Mesendoderm (in vitro differentiated cells): ENCODE data around the gene HTN3.

Experiments
- DNase-seq: peaks from one replicate; pipeline ENCODE4 v3.0.0; 2013
- H2AK5ac ChIP-seq: 2 replicates; pipeline ENCODE4 v1.6.1; 2013; ENCODE audit warnings: low read length, inconsistent platforms
- H2BK120ac ChIP-seq: 2 replicates; pipeline ENCODE4 v1.6.1; 2013; ENCODE audit warnings: low read depth, mild to moderate bottlenecking, low read length, moderate library complexity, mixed read lengths
- H2BK15ac ChIP-seq: replicated peaks from 2 replicates; pipeline ENCODE4 v1.6.1; 2013; ENCODE audit warnings: low read depth, mild to moderate bottlenecking, moderate library complexity
- H2BK5ac ChIP-seq: 2 replicates; pipeline ENCODE4 v1.6.1; 2013; ENCODE audit warnings: low read length, inconsistent platforms
- H3K18ac ChIP-seq: 2 replicates; pipeline ENCODE4 v1.6.1; 2013; ENCODE audit warnings: mild to moderate bottlenecking, low read length, mixed read lengths
- H3K23ac ChIP-seq: one replicate; pipeline ENCODE4 v1.6.1; 2013; ENCODE audit warnings: low read length
- H3K27ac ChIP-seq: 2 replicates; pipeline ENCODE4 v1.5.1; 2013; ENCODE audit warnings: low read depth, mild to moderate bottlenecking, inconsistent platforms, low read length, moderate library complexity
- H3K27me3 ChIP-seq: 2 replicates; pipeline ENCODE4 v1.6.1; 2013; ENCODE audit warnings: low read length, control low read depth, mild to moderate bottlenecking, inconsistent platforms; ENCODE audit not compliant: insufficient read depth, poor library complexity
- H3K36me3 ChIP-seq: 2 replicates; pipeline ENCODE4 v1.6.1; 2013; ENCODE audit warnings: low read length, inconsistent platforms; ENCODE audit not compliant: control insufficient read depth, insufficient read depth
- H3K4ac ChIP-seq: one replicate; pipeline ENCODE4 v1.6.1; 2013; ENCODE audit warnings: low read depth, mild to moderate bottlenecking, low read length, moderate library complexity
- H3K4me1 ChIP-seq: 2 replicates; pipeline ENCODE4 v1.6.1; 2013; ENCODE audit warnings: low read depth, low read length, inconsistent platforms; ENCODE audit not compliant: control insufficient read depth
- H3K4me2 ChIP-seq: 2 replicates; pipeline ENCODE4 v1.6.1; 2013; ENCODE audit warnings: low read length
- H3K4me3 ChIP-seq: 2 replicates; pipeline ENCODE4 v1.5.1; 2013; ENCODE audit warnings: mild to moderate bottlenecking, low read length
- H3K56ac ChIP-seq: one replicate; pipeline ENCODE4 v1.6.1; 2013; ENCODE audit warnings: low read length
- H3K79me1 ChIP-seq: 2 replicates; pipeline ENCODE4 v1.6.1; 2013; ENCODE audit warnings: low read length, inconsistent platforms
- H3K79me2 ChIP-seq: 2 replicates; pipeline ENCODE4 v1.6.1; 2013; ENCODE audit warnings: mild to moderate bottlenecking, low read length; ENCODE audit not compliant: control insufficient read depth, insufficient read depth
- H3K9ac ChIP-seq: 2 replicates; pipeline ENCODE4 v1.6.1; 2013; ENCODE audit warnings: low read length, inconsistent platforms
- H4K5ac ChIP-seq: one replicate; pipeline ENCODE4 v1.6.1; 2013; ENCODE audit warnings: low read length
- H4K8ac ChIP-seq: one replicate; pipeline ENCODE4 v1.6.1; 2013; ENCODE audit warnings: low read depth, mild to moderate bottlenecking, control low read depth, low read length, moderate library complexity
- WGBS: extraction: QIAGEN DNeasy Blood & Tissue Kit; methylation state at CpG from one replicate; pipeline ENCODE4 v1.1.7; 2013; ENCODE audit warnings: low lambda C conversion rate, missing lambda C conversion rate; ENCODE audit not compliant: insufficient coverage; ENCODE audit errors: extremely low coverage; 5-methylcytosine and 5-hydroxymethylcytosine counted together

Gene HTN3

GRCh38 chr4:70057651-70058050 lies 29.4 kb downstream of the HTN3 start:
- no peaks in the 10 kb centered on the region for H3K4me1 ChIP-seq
- H3K4ac ChIP-seq: no peak overlapping the region
- H3K79me1 ChIP-seq: no peaks in the 10 kb centered on the region
- H3K4me2 ChIP-seq: no peak overlapping the region
- no peak overlapping the region for H2BK15ac ChIP-seq
- no peak for DNase-seq
- no peak overlapping the region for H4K5ac ChIP-seq
- H3K56ac ChIP-seq: no peak overlapping the region
- WGBS: no CpG with 5 or more reads among the region's 1 CpG
- no peak overlapping the region for H3K27ac ChIP-seq
- H3K4me3 ChIP-seq: no peak overlapping the region
- no peak overlapping the region for H2BK120ac ChIP-seq
- H3K9ac ChIP-seq: no peak overlapping the region
- H3K27me3 ChIP-seq: no peaks in the 10 kb centered on the region
- no peak overlapping the region for H2AK5ac ChIP-seq
- no peaks in the 10 kb centered on the region for H3K36me3 ChIP-seq
- no peak overlapping the region for H3K23ac ChIP-seq
- no peak overlapping the region for H2BK5ac ChIP-seq
- no peak overlapping the region for H4K8ac ChIP-seq
- no peak overlapping the region for H3K18ac ChIP-seq
- no peaks in the 10 kb centered on the region for H3K79me2 ChIP-seq

- no peaks in the 10 kb centered on the region for H3K27me3 ChIP-seq
- H4K5ac ChIP-seq: no peak overlapping the region
- H3K23ac ChIP-seq: no peak overlapping the region
- no peak overlapping the region for H3K56ac ChIP-seq
- H3K4me3 ChIP-seq: no peak overlapping the region
- no peak overlapping the region for H2BK5ac ChIP-seq
- no peak overlapping the region for H3K9ac ChIP-seq
- no peaks in the 10 kb centered on the region for H3K79me1 ChIP-seq
- H3K4ac ChIP-seq: no peak overlapping the region
- H3K4me2 ChIP-seq: no peak overlapping the region
- no peak overlapping the region for H2AK5ac ChIP-seq
- no peak overlapping the region for H3K27ac ChIP-seq
- no peaks in the 10 kb centered on the region for H3K36me3 ChIP-seq
- no peaks in the 10 kb centered on the region for H3K79me2 ChIP-seq
- H3K18ac ChIP-seq: no peak overlapping the region
- no peak overlapping the region for H4K8ac ChIP-seq
- H2BK120ac ChIP-seq: no peak overlapping the region
- H3K4me1 ChIP-seq: no peaks in the 10 kb centered on the region
- H2BK15ac ChIP-seq: no peak overlapping the region
- DNase-seq: no peak
Observed at GRCh38 chr4:70059149-70059548, 30.9 kb downstream of the HTN3 start.

GRCh38 chr4:70062000-70062399 lies 33.7 kb downstream of the HTN3 start:
- Histone ChIP-seq H3K9ac (no peak overlapping the region), H3K27ac (no peak overlapping the region), H3K79me2 (no peaks in the 10 kb centered on the region), H4K5ac (no peak overlapping the region), H4K8ac (no peak overlapping the region), H3K18ac (no peak overlapping the region), H3K36me3 (no peaks in the 10 kb centered on the region), H3K23ac (no peak overlapping the region), H3K79me1 (no peaks in the 10 kb centered on the region), H2AK5ac (no peak overlapping the region), H3K56ac (no peak overlapping the region), H3K4me1 (no peaks in the 10 kb centered on the region), H3K4ac (no peak overlapping the region), H2BK5ac (no peak overlapping the region), H3K4me3 (no peak overlapping the region), H2BK120ac (no peak overlapping the region), H3K27me3 (no peaks in the 10 kb centered on the region), H2BK15ac (no peak overlapping the region), H3K4me2 (no peak overlapping the region)
- no peak for DNase-seq
- WGBS: no CpG with 5 or more reads among the region's 1 CpG

GRCh38 chr4:70080205-70080604 lies 51.9 kb downstream of the HTN3 start:
- Histone ChIP-seq H2AK5ac (no peak overlapping the region), H3K56ac (no peak overlapping the region), H3K23ac (no peak overlapping the region), H3K4me2 (no peak overlapping the region), H2BK15ac (no peak overlapping the region), H3K79me2 (no peaks in the 10 kb centered on the region), H3K4me1 (no peaks in the 10 kb centered on the region), H3K36me3 (no peaks in the 10 kb centered on the region), H2BK120ac (no peak overlapping the region), H3K18ac (no peak overlapping the region), H3K27ac (no peak overlapping the region), H3K4me3 (no peak overlapping the region), H3K27me3 (no peaks in the 10 kb centered on the region), H3K79me1 (no peaks in the 10 kb centered on the region), H4K5ac (no peak overlapping the region), H2BK5ac (no peak overlapping the region), H4K8ac (no peak overlapping the region), H3K4ac (no peak overlapping the region), H3K9ac (no peak overlapping the region)
- no CpG with 5 or more reads among the region's 1 CpG for WGBS
- no peak for DNase-seq
